Heart left ventricle (tissue), 13 donors: ENCODE data around the gene MYLK4.

ENCODE experiments used
- CTCF ChIP-seq, 12 donors: fragments of 200-600 bp; sonication (generic) in 4 of 12; IDR thresholded peaks; one replicate each; pipeline versions ENCODE4 v1.5.0 to v1.8.0; 2018 to 2022; ENCODE audit warnings: antibody characterized with exemption in 12 of 12, mild to moderate bottlenecking in 5 of 12
- POLR2A ChIP-seq, 2 donors: fragments of 450-650 bp; IDR thresholded peaks; one replicate each; pipeline ENCODE4 v1.6.1; 2017; ENCODE audit warnings: antibody characterized with exemption in 2 of 2, mild to moderate bottlenecking in 2 of 2, moderate library complexity in 2 of 2
- donor health status: ischemic (EF 13 %, LVEDD 7.1; RV severe dilation, severe dysfunction).
- donor health status: DM: no; HTN: yes; CAD: no.
- donor health status: DM: no; HTN: no; CAD: no.
- donor health status: ischemic (EF 25% LVEDD 6.9; RV normal size, moderate dysfunction).
- donor health status: ischemic (EF 25% LVEDD 5.7; RV mildly dilated, moderate dysfunction).
- donor health status: ischemic (EF 35%, LVEDD 5.7; RV mildly dilated, moderate dysfunction).
- donor health status: nonischemic (EF 11% LVEDD 7.7; RV severe dilation, severe dysfunction).
- donor health status: DM: yes; HTN: yes; CAD: no.
- donor health status: PGD.
- donor health status: ischemic (EF 29% LVEDD 5.4; RV normal size, mild dysfunction).
- donor health status: nonischemic (EF 23%, LVEDD 6.1; RV moderate dilation, normal function).

GRCh38 chr6:2771079-2771478 is 20.4 kb upstream of the MYLK4 start:
- TF ChIP-seq CTCF (IDR thresholded peaks at IDR 0.05), result no peak
- no peak for TF ChIP-seq POLR2A (IDR thresholded peaks at IDR 0.05)
